Amygdala (tissue), 56 donors: ENCODE data around the gene XRCC6.
"Not testable (repeated sequence)": the region's sequence is repeated elsewhere in the genome, so short reads cannot be mapped to it uniquely, and the experiment has no call there.

ENCODE experiments used
- DNase-seq, 56 donors: peaks; one replicate each; lab custom pipeline; 2025; lab: John Stamatoyannopoulos, UW

The XRCC6 gene

DNA sequence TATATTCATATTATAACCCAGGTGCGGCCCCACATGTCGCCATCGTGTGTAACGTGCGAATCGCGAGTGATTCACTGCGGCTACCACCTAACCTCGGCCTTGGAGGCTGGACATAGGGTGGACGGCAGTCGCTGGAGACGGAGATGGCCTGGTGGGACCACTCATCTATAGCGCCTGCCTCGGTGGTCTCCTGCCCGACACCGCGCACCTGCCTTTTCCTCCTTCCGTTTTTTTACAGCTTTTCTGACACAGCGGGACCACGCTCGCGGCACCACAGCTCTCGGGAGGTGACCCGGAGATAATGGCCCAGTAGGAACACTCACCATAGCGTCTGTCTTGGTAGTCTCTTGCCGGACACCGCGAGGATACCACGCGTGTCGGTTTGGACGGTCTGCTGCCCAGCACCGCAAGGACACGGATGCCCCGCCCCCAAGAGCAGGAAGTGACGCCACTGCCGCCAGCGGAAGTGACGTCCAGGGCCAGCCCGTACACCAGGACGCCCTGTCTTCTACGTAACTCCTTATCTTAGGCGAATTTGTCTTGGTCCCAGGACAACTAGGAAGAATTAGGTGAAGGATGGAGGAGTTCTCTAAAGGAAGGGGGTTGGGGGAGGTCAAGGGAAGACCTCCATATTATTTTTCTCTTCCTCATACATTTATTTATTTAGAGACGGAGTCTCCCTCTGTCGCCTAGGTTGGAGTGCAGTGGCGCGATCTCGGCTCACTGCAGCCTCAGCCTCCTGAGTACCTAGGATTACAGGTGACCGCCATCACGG lies 61.1 kb downstream of the XRCC6 start:
- DNase-seq = peak; percentile 18 to 89 (median 70)

DNA sequence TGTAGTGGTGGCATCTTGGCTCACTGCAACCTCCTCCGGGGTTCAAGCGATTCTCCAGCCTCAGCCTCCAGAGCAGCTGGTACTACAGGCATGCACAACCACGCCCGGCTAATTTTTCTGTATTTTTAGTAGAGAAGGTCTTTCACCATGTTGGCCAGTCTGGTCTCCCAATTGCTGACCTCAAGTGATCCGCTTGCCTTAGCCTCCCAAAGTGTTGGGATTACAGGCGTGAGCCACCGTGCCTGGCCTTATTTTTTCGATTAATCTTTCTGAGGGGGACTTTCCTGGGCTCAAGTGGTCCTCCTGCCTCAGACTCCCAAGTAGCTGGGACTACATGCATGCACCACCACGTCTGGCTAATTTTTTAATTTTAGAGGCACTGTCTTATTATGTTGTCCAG lies 62.0 kb downstream of the XRCC6 start:
- no peak for DNase-seq

DNA sequence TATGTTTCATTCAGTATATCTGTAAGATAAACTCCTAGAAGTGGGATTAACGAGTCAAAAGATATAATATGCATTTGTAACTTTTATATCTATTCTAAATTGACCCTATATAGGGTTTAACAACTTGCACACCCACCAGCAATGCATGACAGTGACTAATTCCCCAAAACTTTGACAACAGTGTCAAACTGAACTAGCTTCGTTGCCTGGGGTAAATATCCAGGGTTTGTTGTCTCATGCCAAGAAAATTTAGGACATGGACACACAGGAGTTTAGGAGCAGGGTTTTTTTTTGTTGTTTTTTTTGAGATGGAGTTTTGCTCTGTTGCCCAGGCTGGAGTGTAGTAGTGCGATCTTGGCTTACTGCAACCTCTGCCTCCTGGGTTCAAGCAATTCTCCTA lies 62.5 kb downstream of the XRCC6 start:
- DNase-seq = no peak

DNA sequence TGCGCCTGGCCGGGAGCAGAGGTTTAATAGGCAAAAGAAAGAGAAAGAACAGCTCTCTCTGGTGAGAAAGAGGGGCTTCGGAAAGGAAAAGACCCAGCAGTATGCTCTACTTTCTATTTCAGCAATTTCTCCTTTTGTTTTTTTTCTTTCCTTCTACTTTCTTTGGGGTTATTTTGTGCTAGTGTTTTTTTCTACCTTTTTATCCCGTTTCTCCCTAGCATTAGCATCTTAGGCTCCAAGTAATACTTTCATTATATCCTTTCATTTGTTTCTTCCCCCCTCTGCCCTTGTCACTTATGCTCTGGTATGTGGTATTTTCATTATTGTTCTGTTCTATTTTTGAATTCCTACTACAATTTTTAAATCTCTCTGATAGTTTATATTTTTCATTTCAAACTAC lies 63.1 kb downstream of the XRCC6 start:
- no peak for DNase-seq

DNA sequence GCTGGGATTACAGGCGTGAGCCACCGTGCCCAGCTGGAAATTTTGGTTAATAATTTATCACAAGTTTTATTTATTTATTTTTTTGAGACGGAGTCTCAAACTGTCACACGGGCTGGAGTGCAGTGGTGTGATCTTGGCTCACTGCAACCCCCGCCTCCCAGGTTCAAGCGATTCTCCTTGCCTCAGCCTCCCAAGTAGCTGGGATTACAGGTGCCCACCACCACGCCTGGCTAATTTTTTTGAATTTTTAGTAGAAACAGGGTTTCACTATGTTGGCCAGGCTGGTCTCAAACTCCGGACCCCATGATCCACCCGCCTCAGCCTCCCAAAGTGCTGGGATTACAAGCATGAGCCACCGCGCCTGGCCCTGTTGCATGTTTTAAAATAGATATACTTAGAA lies 65.8 kb downstream of the XRCC6 start:
- not testable (repeated sequence) for DNase-seq

DNA sequence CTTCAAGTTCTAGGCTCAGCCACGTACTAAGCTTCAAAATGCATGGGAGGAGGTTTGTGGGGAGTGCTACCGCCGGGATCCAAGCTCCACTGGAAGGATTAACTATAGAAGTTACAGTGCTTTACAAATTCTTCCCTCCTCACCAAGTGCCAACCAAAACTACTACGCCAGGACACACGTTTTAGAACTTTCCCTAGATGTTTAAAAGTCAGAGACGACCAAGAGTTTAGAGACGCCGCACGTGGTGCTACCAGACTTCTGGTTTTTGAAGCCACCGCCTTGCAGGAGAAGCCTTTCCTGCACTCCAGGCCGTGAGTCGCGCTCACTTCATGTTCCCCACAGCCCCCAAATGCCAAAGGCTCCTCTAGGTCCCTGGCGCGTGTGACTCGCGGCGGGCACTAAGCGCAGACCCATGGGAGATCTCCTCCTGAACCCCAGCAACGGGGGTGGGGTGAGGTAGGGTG lies 66.8 kb downstream of the XRCC6 start:
- no peak for DNase-seq

DNA sequence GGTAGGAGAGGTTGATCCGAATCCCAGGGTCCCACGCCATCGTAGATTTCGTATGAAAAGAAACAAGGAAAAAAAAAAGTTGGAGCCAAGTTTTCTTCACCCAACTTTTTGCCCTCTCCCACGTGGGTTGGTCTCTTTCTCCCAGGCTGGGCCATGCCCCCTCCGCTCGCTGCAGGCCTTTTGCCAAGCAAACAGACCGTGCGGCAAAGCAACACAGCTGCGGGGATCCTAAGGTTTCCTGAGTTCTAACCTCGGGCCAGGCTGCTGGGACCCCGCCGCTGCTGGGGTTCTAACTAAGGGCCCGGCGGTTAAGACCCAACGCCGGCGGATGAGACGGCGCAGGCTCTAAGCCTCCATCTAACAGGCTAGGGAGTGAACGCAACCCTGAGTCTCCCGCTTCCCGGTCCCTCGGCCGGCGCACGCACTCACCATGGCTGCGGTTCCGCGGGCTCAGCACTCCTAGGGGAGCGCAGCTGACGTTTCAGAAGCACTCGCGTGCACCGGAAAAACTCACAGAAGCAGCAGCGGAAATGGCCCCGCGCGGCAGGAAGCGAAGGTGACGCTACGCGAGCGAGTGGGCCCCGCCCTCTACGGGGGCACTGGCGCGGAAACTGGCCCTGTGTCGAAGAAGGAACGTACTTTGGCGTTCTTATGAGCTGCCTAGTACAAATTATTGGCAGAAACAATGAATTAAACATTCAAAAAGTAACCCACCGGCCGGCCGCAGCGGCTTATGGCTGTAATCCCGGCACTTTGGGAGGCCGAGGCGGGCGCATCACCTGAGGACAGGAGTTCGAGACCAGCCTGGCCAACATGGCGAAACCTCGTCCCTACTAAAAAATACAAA lies 67.5 kb downstream of the XRCC6 start, which contains the start of gene SNU13:
SNU13 (minus strand) TSS at position 503 of the 847 bp plus-strand sequence; CDS start at position 432, 71 bp downstream.
- peak; percentile 23 to 92 (median 78) for DNase-seq

DNA sequence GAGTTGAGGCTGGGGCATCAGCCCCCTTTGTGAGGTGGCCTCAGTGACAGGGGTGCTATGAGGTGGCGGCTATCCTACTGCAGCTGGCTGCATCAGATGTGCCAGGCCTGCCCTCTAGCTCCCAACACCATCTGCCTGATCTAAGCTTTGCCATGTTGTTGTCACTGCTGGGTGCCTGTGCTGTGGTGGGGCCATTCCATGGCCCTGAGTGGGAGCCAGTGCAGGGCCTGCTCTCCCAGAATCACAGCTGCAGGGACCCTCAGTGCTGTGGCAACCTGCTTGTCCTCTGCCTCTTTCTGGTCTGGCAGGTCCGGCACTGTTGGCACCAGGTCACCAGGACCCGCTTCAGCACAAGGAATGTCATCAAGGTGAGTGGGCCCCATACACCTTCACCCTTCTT lies 69.4 kb downstream of the XRCC6 start:
- peak in 1 of 56 donors; percentile 2 for DNase-seq

DNA sequence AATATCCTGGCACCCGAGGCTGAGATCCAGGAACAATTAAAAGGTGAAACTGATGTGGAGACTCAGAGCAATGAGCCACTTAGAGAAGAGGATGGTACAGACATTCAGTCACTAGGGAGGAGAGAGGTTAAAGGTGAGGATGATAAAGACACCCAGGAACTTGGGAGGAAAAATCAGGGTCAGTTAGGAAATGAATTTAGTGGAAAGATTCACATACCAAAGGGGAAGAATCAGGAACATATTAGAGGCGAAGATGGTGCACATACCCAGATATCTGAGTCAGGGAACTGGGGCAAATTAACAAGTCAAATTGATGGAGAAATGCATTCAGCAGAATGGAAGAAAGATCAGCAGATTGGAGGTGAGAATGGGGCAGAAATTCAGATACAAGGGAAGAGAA lies 74.1 kb downstream of the XRCC6 start:
- DNase-seq = no peak

DNA sequence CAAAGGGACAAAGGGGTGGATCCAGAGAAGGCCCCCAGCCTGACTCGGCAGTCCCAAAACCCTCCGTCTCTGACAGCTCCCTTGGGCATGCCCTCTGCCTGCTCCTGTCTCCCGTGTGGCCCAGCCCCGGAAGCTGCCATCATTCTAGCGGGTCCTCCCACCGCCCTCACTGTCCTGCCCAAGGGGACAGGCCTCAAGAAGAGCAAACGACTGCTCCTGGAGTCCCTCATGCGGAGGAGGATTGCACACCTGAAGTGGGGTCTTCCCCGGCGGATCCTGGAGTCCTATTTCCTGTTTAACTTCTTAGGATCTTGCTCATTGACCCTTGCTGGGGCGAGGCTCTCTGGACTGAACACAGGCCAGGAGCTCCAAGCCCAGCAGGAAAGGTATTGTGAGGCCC lies 75.6 kb downstream of the XRCC6 start:
- DNase-seq = peak in 1 of 56 donors; percentile 3

DNA sequence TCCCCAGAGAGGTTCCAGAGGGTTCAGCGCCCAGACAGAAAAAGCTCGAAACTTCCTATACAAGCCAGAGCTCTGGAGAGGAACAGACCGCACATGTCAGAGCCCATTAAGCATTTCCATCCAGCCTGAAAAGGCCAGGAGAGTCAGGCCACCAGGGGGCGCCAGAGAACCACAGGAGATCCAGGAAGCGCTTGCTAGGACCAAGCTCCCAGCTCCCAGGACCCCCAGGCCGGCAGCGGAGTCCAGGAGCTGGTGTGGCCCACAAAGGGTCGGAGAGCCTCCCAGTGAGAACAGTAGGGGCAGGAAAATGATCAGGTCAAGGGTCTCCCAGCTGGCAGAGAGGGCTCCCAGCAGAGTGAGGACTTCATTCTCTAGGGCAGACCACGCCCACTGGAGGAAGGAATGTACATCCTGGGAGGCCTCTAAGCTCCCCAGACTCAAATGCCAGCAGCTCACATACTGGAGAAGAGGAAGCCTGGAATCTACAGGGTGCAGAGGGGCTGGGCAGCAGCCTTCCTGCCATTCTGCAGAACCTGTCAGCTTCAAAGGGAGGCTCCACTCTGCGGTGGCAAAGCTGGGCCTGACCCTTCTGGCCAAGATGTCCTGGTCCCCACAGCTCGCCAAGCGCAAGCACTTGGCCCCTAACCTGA lies 76.2 kb downstream of the XRCC6 start:
- DNase-seq = peak; percentile 26 to 97 (median 80)

DNA sequence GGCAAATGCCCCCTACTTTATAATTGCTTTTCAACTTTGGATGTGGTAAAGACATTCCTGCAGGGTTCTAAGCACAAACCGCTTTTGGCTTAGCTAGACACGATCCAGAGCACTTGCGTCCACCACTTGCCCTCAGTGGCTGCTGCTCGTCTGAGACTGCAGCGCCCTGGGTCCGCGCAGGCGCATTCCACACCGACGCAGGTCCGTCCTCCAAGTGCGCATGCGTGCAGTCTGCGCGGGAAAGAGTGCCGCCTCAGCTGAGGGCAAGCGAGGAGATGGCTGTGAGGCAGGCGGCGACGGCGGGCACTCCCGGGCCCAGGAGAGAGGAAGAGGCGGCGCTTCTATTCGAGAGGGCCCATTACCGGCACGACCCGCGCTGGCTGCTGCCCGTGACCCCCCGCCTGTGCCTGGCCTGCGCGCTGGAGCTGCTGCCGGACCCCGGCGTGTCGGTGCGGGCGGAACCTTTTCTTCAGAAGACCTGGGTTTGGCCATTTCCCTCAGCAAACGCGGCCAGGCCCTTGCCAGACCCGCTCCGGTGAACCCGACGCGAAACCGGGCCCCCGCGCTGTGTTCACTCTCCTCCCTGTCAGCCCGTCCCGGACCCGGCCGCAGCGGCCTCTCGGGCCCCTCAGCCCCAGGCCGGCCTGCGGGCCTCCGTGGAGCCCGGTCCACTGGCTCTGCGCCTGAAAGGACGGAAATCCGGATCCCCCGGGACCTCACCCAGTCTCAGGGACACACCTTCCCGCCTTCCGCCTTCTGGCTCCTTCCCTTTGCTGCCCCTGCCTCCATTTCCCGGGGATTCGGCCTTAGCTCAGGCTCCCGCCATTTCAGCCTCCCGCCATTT lies 78.4 kb downstream of the XRCC6 start, which contains the start of gene MEI1:
MEI1 (plus strand) TSS at position 240 of the 844 bp plus-strand sequence; CDS start at position 276, 36 bp downstream.
- DNase-seq = peak in 54 of 56 donors; percentile 16 to 88 (median 62)

DNA sequence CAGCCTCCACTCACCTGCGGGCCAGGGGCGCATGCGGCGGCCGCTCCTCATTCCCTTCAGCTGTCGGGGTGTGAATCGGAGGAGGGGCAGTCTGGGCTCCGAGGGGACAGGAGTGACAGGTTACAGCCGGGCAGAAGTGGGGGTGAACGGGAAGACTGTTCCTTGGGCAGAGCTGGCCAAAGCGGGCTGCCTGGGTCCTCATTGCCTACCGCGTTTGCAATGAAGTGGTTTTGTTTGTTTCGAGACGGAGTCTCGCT lies 78.9 kb downstream of the XRCC6 start:
- no peak for DNase-seq

DNA sequence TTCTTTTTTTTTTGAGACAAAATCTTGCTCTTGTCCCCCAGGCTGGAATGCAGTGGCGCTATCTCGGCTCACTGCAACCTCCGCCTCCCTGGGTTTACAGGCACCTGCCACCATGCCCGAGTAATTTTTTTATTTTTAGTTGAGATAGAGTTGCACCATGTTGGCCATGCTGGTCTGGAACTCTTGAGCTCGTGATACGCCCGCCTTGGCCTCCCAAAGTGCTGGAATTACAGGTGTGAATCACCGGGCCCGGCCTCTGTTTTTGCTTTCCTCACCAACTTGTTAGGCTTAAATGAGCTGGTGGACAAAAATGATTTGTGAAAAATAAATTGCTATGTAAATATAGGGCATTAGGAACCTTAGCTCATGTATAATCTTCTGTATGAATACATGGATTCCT lies 81.7 kb downstream of the XRCC6 start:
- no peak for DNase-seq

DNA sequence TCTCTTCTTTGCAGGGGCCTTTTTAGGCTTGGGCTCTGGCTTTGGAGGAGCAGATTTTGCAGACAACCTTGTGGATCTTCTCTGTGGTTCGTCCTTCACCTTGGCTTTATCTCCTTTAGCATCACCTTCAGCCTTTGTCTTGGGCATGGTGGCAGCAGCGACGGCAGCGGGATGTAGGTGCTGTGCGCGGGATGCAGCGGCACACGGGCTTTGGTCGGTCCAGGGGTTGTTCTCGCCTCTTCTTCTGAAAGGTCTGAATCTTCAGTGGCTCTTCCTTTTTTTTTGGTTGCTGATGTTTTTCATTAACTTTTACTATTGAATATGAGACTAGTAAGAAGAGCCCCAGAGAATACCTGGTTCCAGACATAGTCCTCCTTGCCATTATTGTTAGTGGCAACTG lies 88.2 kb downstream of the XRCC6 start:
- no peak for DNase-seq

DNA sequence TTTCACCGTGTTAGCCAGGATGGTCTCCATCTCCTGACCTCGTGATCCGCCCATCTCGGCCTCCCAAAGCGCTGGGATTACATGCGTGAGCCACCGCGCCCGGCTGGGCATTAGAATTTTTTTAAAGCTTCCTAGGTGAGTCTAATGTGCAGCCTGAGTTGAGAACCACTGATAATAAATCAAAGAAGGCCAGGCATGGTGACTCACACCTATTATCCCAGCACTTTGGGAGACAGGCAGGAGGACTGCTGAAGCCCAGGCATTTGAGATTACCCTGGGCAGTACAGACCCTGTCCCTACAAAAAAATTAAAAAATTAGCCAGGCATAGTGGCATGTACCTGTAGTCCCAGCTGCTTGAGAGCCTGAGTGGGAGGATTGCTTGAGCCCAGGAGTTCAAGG lies 91.9 kb downstream of the XRCC6 start:
- DNase-seq = no peak
